Measurements from ENCODE around the gene RHOXF1.
"Not testable (repeated sequence)": the region's sequence is repeated elsewhere in the genome, so short reads cannot be mapped to it uniquely, and the experiment has no call there.

DNA sequence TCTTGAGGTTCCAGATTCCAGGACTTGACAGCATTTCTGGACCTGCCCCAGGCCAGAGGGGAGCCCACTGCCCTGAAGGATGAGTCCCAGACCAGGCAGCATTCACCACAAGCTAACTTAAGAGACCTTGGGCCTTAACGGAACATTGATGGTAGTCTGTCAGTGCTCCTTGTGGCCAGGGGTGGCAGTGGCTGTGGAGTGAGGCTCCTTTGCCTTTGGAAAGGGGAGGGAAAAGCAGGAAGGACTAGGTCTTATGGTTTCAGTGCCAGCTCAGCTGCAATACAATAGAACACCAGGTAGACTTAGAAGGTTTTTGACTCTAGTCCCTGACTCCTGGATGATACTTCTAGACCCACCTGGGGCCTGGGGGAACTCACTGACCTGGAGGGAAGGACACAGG lies 49.5 kb downstream of the RHOXF1 start:
- not testable (repeated sequence) for TF ChIP-seq ZNF274 (IDR thresholded peaks at IDR 0.05; ENCODE audit: low read depth, low read length); YY1 (IDR thresholded peaks at IDR 0.05; ENCODE audit: insufficient read depth, insufficient read length); SUZ12 (IDR thresholded peaks at IDR 0.05; ENCODE audit: extremely low read depth, insufficient read depth, insufficient read length)
